NK-92 (cell line): ENCODE measurements around the gene NAA60.
A peak's percentile ranks its signal among the peaks of the same experiment; 100 is the strongest.

Experiments used
- DNase-seq: peaks from one replicate; lab custom pipeline; 2025; ENCODE audit not compliant: unreplicated experiment; lab: John Stamatoyannopoulos, UW

The NAA60 gene

GRCh38 chr16:3443108-3444031 lies at the start of gene NAA60, which contains the start of gene ZNF597:
NAA60 (plus strand) TSS chr16:3443680; CDS start chr16:3476228, 32,548 bp downstream.
ZNF597 (minus strand) TSS chr16:3443504; CDS start chr16:3443153, 351 bp downstream.
- no peak for DNase-seq

GRCh38 chr16:3400446-3400778 lies 43.1 kb upstream of the NAA60 start:
- no peak for DNase-seq

- peak; percentile 84 for DNase-seq
Observed at GRCh38 chr16:3400779-3401688, 42.4 kb upstream of the NAA60 start, which contains the start of the genes ZNF174 and ZSCAN32. ZNF174 (plus strand) TSS chr16:3401215; CDS start chr16:3402005, 790 bp downstream. ZSCAN32 (minus strand) TSS chr16:3401004; CDS start chr16:3397557, 3,447 bp downstream.

- DNase-seq = no peak
Observed at GRCh38 chr16:3401719-3402397, 41.6 kb upstream of the NAA60 start.

- no peak for DNase-seq
Observed at GRCh38 chr16:3408561-3409197, 34.8 kb upstream of the NAA60 start.

- no peak for DNase-seq
Observed at GRCh38 chr16:3413730-3414379, 29.6 kb upstream of the NAA60 start.

GRCh38 chr16:3431779-3432219 lies 11.7 kb upstream of the NAA60 start:
- DNase-seq = no peak

- no peak for DNase-seq
Observed at GRCh38 chr16:3434373-3434772, 9.1 kb upstream of the NAA60 start.

- no peak for DNase-seq
Observed at GRCh38 chr16:3439637-3440036, 3.8 kb upstream of the NAA60 start.

- no peak for DNase-seq
Observed at GRCh38 chr16:3444032-3444388, 530 bp downstream of the NAA60 start.

GRCh38 chr16:3454093-3454492 lies 10.6 kb downstream of the NAA60 start:
- DNase-seq = no peak

GRCh38 chr16:3454631-3455147 lies 11.2 kb downstream of the NAA60 start:
- no peak for DNase-seq

GRCh38 chr16:3457434-3458252 lies 14.2 kb downstream of the NAA60 start:
- no peak for DNase-seq

- no peak for DNase-seq
Observed at GRCh38 chr16:3458278-3458851, 14.9 kb downstream of the NAA60 start.

- no peak for DNase-seq
Observed at GRCh38 chr16:3458852-3459361, 15.4 kb downstream of the NAA60 start.

- no peak for DNase-seq
Observed at GRCh38 chr16:3459401-3460090, 16.1 kb downstream of the NAA60 start.

- DNase-seq = no peak
Observed at GRCh38 chr16:3460121-3460520, 16.6 kb downstream of the NAA60 start.

GRCh38 chr16:3460585-3460984 lies 17.1 kb downstream of the NAA60 start:
- DNase-seq = no peak
